ENCODE results near the gene SYTL2. TPM values are rescaled to one million over a fixed set of nuclear protein-coding genes. Genes with fewer than 3 reads are reported as not detected.

Gene SYTL2
- total RNA-seq, 1 experiment from 2014 or later, result 5.2 TPM

GRCh38 chr11:85809191-85809590, 1.8 kb downstream of the SYTL2 start:
- H4K8ac ChIP-seq (replicated peaks; ENCODE audit: insufficient read length, low read depth, low read length), result no peak overlapping the region
- peaks cover 3% of the 10 kb centered on the region for H4K20me1 ChIP-seq (ENCODE audit: control insufficient read depth, insufficient read depth, insufficient read length)
- H3T11ph ChIP-seq (ENCODE audit: low read length), result no peak overlapping the region
- no peak overlapping the region for H2AK5ac ChIP-seq (ENCODE audit: insufficient read length, low read length)
- Mint-ChIP-seq H3K4me3 (no peak overlapping the region), H3K27ac (no peak overlapping the region), H3K36me3 (ENCODE audit: insufficient read depth in 1 of 3, low read depth in 3 of 3) (no peaks in the 10 kb centered on the region), H3K27me3 (ENCODE audit: low read depth) (peaks cover 47% of the 10 kb centered on the region), H3K4me1 (peaks cover 17 to 20% of the 10 kb centered on the region in 2 experiments), H3K9me3 (no peaks in the 10 kb centered on the region)
- H4K5ac ChIP-seq (ENCODE audit: insufficient read length, low read depth, low read length), result no peak overlapping the region
- H3K27ac ChIP-seq (ENCODE audit: insufficient read length, low read depth, low read length), result no peak overlapping the region
- no peaks in the 10 kb centered on the region for H3K79me2 ChIP-seq (ENCODE audit: insufficient read depth, low read length)
- H3K4me2 ChIP-seq (ENCODE audit: insufficient read depth, insufficient read length, low read length), result no peak overlapping the region
- H3K27me3 ChIP-seq (ENCODE audit: insufficient read depth, low read length), result peaks cover 1% of the 10 kb centered on the region; the same call in 1 of the 2 replicates
- no CpG with 5 or more reads among the region's 4 CpGs for WGBS (ENCODE audit: extremely low coverage, insufficient read length, low lambda C conversion rate)
- no peak overlapping the region for H2BK20ac ChIP-seq (ENCODE audit: low read depth, low read length, poor library complexity, severe bottlenecking)
- no peak overlapping the region for H2BK15ac ChIP-seq (ENCODE audit: low read depth, low read length)
- no peak overlapping the region for H4K91ac ChIP-seq (ENCODE audit: insufficient read length, low read depth, low read length)
- DNase-seq, result no peak
- H3K9me3 ChIP-seq (ENCODE audit: control insufficient read depth, low read depth, low read length), result no peaks in the 10 kb centered on the region
- no peak overlapping the region for H3K23ac ChIP-seq (ENCODE audit: insufficient read length, low read depth, low read length)
- H2BK120ac ChIP-seq (ENCODE audit: low read depth, low read length, poor library complexity, severe bottlenecking), result no peak overlapping the region
- H3K23me2 ChIP-seq (ENCODE audit: insufficient read length, low read depth, low read length, poor library complexity, severe bottlenecking), result peaks cover 11% of the 10 kb centered on the region
- no peaks in the 10 kb centered on the region for H3K79me1 ChIP-seq (ENCODE audit: insufficient read depth, low read depth, low read length, poor library complexity, severe bottlenecking)
- no peak overlapping the region for H3K4ac ChIP-seq (ENCODE audit: low read depth, low read length)
- no peak overlapping the region for H2AFZ ChIP-seq (ENCODE audit: low read length)
- H3K18ac ChIP-seq (ENCODE audit: insufficient read length, low read depth, low read length), result no peak overlapping the region
- TF ChIP-seq CTCF (conservative IDR thresholded peaks at IDR 0.05), result no peak
- H3K56ac ChIP-seq (ENCODE audit: insufficient read length, low read depth, low read length), result no peak overlapping the region
- H3K9ac ChIP-seq (ENCODE audit: extremely low read depth, insufficient read length, low read length), result no peak overlapping the region
- no peak overlapping the region for H2BK5ac ChIP-seq (ENCODE audit: insufficient read length, low read length)
- H2BK12ac ChIP-seq (ENCODE audit: insufficient read length, low read depth, low read length), result no peak overlapping the region
- no peak overlapping the region for H3K14ac ChIP-seq (ENCODE audit: insufficient read depth, low read length)
- H3K4me1 ChIP-seq (ENCODE audit: insufficient read depth, low read length), result peaks cover 2% of the 10 kb centered on the region; the same call in 1 of the 2 replicates
